Loucy (cell line): ENCODE measurements around the gene AKAP1.

Experiments
- H2AFZ ChIP-seq: fragments of 200-600 bp; sonication (generic); 2 replicates; pipeline ENCODE4 v1.6.0; 2016; ENCODE audit warnings: antibody characterized with exemption, mild to moderate bottlenecking, low read length, moderate library complexity
- H3F3A ChIP-seq: fragments of 200-600 bp; 2 replicates; pipeline ENCODE4 v1.6.0; 2016; ENCODE audit warnings: antibody characterized with exemption, low read depth, mild to moderate bottlenecking
- H3K27me3 ChIP-seq: fragments of 200-600 bp; sonication (generic); 2 replicates; pipeline ENCODE4 v1.6.1; 2014; ENCODE audit warnings: low read length, mild to moderate bottlenecking; ENCODE audit not compliant: insufficient read depth, poor library complexity, severe bottlenecking
- H3K36me3 ChIP-seq: fragments of 200-600 bp; sonication (generic); 2 replicates; pipeline ENCODE4 v1.6.1; 2016; ENCODE audit warnings: low read length; ENCODE audit not compliant: insufficient read depth
- H3K4me1 ChIP-seq: fragments of 200-600 bp; sonication (generic); 2 replicates; pipeline ENCODE4 v1.5.1; 2014; ENCODE audit warnings: low read length, mild to moderate bottlenecking; ENCODE audit not compliant: insufficient read depth, poor library complexity, severe bottlenecking
- H3K4me2 ChIP-seq: fragments of 200-600 bp; sonication (generic); 2 replicates; pipeline ENCODE4 v1.6.0; 2014; ENCODE audit warnings: antibody characterized with exemption, low read length, low read depth, mild to moderate bottlenecking; ENCODE audit not compliant: poor library complexity, severe bottlenecking
- H3K4me3 ChIP-seq: fragments of 200-600 bp; sonication (generic); 2 replicates; pipeline ENCODE4 v1.5.1; 2014; ENCODE audit warnings: low read length, mild to moderate bottlenecking, mixed read lengths; ENCODE audit not compliant: poor library complexity, severe bottlenecking
- H3K79me2 ChIP-seq: fragments of 200-600 bp; sonication (generic); 2 replicates; pipeline ENCODE4 v1.6.1; 2014; ENCODE audit warnings: low read length; ENCODE audit not compliant: insufficient read depth
- H3K9ac ChIP-seq: fragments of 200-600 bp; sonication (generic); 2 replicates; pipeline ENCODE4 v1.6.0; 2014; ENCODE audit warnings: mild to moderate bottlenecking, low read depth, low read length, moderate library complexity; ENCODE audit not compliant: poor library complexity, severe bottlenecking
- H3K9me2 ChIP-seq: fragments of 200-600 bp; sonication (generic); replicated peaks from 2 replicates; pipeline ENCODE4 v1.6.1; 2016; ENCODE audit warnings: low read depth, low read length, mixed read lengths
- H3K9me3 ChIP-seq: fragments of 200-600 bp; sonication (generic); 2 replicates; pipeline ENCODE4 v1.6.1; 2014; ENCODE audit warnings: mild to moderate bottlenecking, antibody characterized with exemption, low read length, low read depth; ENCODE audit not compliant: insufficient read depth
- H4K20me1 ChIP-seq: fragments of 200-600 bp; sonication (generic); 2 replicates; pipeline ENCODE4 v1.6.0; 2014; ENCODE audit warnings: antibody characterized with exemption, low read length, mild to moderate bottlenecking; ENCODE audit not compliant: insufficient read depth, poor library complexity, severe bottlenecking
- EZH2phosphoT487 ChIP-seq: fragments of 200-600 bp; IDR thresholded peaks from 2 replicates; pipeline ENCODE4 v1.6.1; 2018; ENCODE audit warnings: antibody characterized with exemption, mild to moderate bottlenecking, moderate library complexity, borderline replicate concordance
- TF ChIP-seq, protein P1 (sequence below): fragments of 200-600 bp; sonication (generic); conservative IDR thresholded peaks from 2 replicates; pipeline ENCODE4 v1.5.1; 2014; ENCODE audit warnings: mild to moderate bottlenecking, antibody characterized with exemption, low read length

The AKAP1 gene

DNA sequence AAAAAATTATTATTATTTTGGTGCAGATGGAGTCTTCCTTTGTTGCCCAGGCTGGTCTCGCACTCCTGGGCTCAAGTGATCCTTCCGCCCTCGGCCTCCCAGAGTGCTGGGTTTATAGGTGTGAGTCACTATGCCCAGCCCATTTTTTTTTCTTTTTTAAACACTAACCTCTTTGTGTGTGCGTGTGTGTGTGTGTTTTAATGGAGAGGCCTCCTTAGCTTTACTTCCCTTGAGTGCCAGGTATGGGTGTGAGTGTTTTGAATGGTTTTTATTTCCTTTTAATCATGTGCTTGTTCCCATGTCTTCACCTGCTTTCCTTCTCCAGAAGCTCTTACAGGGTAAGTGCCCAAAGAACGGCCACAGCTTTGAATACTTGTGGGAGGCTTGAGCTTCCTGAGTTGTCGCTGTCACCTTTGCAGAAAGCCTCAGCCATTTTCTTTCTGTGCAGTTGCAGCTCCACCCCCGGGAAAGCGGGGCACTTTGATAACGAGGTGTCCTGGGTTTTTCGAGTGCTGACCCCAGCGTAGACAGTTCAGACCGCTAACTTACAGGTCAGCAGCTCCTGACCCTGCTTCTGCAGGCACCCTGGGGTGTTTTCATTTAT, 22.6 kb downstream of the AKAP1 start:
- H3K4me1 ChIP-seq, result no peaks in the 10 kb centered on the region
- peaks cover 18% of the 10 kb centered on the region; the same call in 1 of the 2 replicates for H3K79me2 ChIP-seq
- H3K9me2 ChIP-seq, result no peaks in the 10 kb centered on the region
- H3K4me3 ChIP-seq, result no peak overlapping the region
- H3K27me3 ChIP-seq, result no peaks in the 10 kb centered on the region
- H3K9ac ChIP-seq, result no peak overlapping the region
- H3K9me3 ChIP-seq, result no peaks in the 10 kb centered on the region
- H2AFZ ChIP-seq, result no peak overlapping the region
- no peaks in the 10 kb centered on the region for H3F3A ChIP-seq
- H3K36me3 ChIP-seq, result peaks cover 44% of the 10 kb centered on the region; the same call in 1 of the 2 replicates
- no peak overlapping the region for H3K4me2 ChIP-seq
- TF ChIP-seq EZH2phosphoT487, result no peak
- TF ChIP-seq, protein P1, sequence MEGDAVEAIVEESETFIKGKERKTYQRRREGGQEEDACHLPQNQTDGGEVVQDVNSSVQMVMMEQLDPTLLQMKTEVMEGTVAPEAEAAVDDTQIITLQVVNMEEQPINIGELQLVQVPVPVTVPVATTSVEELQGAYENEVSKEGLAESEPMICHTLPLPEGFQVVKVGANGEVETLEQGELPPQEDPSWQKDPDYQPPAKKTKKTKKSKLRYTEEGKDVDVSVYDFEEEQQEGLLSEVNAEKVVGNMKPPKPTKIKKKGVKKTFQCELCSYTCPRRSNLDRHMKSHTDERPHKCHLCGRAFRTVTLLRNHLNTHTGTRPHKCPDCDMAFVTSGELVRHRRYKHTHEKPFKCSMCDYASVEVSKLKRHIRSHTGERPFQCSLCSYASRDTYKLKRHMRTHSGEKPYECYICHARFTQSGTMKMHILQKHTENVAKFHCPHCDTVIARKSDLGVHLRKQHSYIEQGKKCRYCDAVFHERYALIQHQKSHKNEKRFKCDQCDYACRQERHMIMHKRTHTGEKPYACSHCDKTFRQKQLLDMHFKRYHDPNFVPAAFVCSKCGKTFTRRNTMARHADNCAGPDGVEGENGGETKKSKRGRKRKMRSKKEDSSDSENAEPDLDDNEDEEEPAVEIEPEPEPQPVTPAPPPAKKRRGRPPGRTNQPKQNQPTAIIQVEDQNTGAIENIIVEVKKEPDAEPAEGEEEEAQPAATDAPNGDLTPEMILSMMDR, result no peak
- H4K20me1 ChIP-seq, result no peaks in the 10 kb centered on the region

DNA sequence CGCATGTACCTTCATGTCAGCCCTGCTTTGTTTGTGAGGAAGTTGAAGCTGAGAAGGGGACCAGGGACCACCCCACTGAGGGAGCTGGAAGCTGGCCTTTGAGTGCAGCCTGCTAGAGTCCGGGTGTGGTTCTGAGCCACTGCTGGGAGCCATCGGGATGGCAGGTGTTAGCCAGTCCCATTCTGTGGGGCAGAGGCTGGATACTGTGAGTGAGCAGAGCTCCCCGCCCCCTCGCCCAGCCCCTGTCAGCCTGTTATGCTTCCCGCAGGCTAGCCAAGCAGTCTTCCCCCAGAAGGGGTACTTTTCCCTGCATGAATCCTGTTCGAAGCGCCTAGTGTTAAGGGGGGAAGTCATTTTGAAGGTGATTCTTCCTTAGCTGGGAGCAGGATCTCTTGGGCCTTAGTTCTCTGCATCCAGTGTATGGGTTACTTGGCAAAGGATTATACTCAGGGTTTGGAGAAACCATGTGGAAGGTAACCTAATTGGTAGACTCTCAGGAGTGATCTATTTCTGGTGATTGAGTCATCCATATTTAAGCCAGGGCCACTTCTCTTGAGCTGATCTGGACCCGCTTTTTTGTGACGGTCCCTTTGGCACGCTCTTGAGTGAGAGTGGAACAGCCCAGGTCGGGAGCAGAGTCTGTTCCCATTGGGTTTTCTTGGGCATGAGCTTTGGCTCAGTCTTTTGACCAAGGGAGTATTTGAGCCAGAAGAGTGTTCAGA, 23.8 kb downstream of the AKAP1 start:
- TF ChIP-seq, protein P1, result no peak
- Histone ChIP-seq H3F3A (no peaks in the 10 kb centered on the region), H3K4me2 (no peak overlapping the region), H3K79me2 (peaks cover 18% of the 10 kb centered on the region; the same call in 1 of the 2 replicates), H2AFZ (no peak overlapping the region), H3K4me3 (no peak overlapping the region), H3K27me3 (no peaks in the 10 kb centered on the region), H3K9ac (no peak overlapping the region), H3K9me2 (no peaks in the 10 kb centered on the region), H3K36me3 (peaks cover 53% of the 10 kb centered on the region; the same call in 1 of the 2 replicates), H4K20me1 (no peaks in the 10 kb centered on the region), H3K4me1 (no peaks in the 10 kb centered on the region), H3K9me3 (no peaks in the 10 kb centered on the region)

DNA sequence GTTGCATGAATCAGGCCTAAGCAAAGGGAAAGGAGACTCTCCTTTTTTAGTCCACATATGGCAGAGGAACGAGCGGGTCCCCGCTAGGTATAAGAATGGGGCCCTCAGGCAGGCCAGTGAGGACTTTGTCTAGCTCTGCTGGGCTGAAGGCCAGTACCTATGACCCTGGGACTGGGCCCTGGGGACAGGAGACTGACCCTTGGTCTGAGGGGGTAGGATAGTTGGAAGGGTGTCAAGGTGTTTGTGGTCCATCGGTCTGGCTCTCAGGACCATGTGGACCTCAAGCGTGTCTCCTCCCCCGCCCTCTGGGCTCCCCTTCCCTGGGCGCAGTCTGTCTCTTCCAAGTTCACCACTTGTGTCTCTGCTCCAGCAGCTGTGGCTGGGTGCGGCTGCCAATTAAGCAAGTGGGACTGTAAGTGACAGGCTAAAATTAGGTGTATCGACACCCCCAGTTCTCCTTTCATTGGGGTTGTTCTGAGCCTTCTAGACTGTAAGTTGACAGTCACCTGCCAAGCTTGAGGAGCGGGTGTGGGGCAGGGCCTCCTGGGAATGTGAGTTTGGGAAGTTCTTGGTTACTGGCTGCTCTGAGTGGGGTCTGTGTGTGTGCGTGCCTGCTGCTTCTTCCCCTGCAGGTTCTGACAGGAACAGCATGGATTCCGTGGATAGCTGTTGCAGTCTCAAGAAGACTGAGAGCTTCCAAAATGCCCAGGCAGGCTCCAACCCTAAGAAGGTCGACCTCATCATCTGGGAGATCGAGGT, 24.5 kb downstream of the AKAP1 start:
- TF ChIP-seq, protein P1, result no peak
- no peak for TF ChIP-seq EZH2phosphoT487
- H3K9ac ChIP-seq, result no peak overlapping the region
- H4K20me1 ChIP-seq, result no peaks in the 10 kb centered on the region
- H3K9me2 ChIP-seq, result no peaks in the 10 kb centered on the region
- no peak overlapping the region for H2AFZ ChIP-seq
- H3K79me2 ChIP-seq, result peaks cover 14% of the 10 kb centered on the region; the same call in 1 of the 2 replicates
- H3K4me3 ChIP-seq, result no peak overlapping the region
- H3K4me1 ChIP-seq, result no peaks in the 10 kb centered on the region
- no peaks in the 10 kb centered on the region for H3F3A ChIP-seq
- no peaks in the 10 kb centered on the region for H3K9me3 ChIP-seq
- peaks cover 61% of the 10 kb centered on the region; the same call in 1 of the 2 replicates for H3K36me3 ChIP-seq
- no peaks in the 10 kb centered on the region for H3K27me3 ChIP-seq
- H3K4me2 ChIP-seq, result no peak overlapping the region
